GM12878 (cell line): ENCODE results near the gene KIRREL3. TPM values are rescaled to one million over a fixed set of nuclear protein-coding genes. Genes with fewer than 3 reads are reported as not detected.

Experiments used
- ATAC-seq: fragments of 200-7000 bp; cut with Tn5 transposase; 3 replicates; pipeline ENCODE4 v1.9.1; 2020; ENCODE audit warnings: mild to moderate bottlenecking, moderate library complexity
- BruUV-seq: library from RNA; stranded (reverse); fragments of 400-500 nt; replicated peaks from 2 replicates; lab custom pipeline; 2021; lab: Mats Ljungman, UMichigan
- CTCF ChIA-PET: fragments of 300-600 bp; sonication (Branson Sonifier 250); formaldehyde crosslinking; extraction: SDS; loops from one replicate; lab custom pipeline; 2021; ENCODE audit warnings: inconsistent platforms; lab: Yijun Ruan, JAX
- POLR2A ChIA-PET: fragments of 350-600 bp; formaldehyde crosslinking; extraction: SDS; loops from one replicate; lab custom pipeline; 2021; ENCODE audit warnings: inconsistent platforms; lab: Charles Lee
- RAD21 ChIA-PET: fragments of 300-600 bp; sonication (Branson Sonifier 250); formaldehyde crosslinking; loops from one replicate; lab custom pipeline; 2023; ENCODE audit warnings: antibody characterized with exemption; ENCODE audit not compliant: unreplicated experiment; lab: Charles Lee
- SMC1A ChIA-PET: fragments of 300-600 bp; sonication (Branson Sonifier 250); formaldehyde crosslinking; loops from one replicate; lab custom pipeline; 2023; ENCODE audit not compliant: unreplicated experiment, uncharacterized antibody; lab: Charles Lee
- DNase-seq: peaks from one replicate; pipeline ENCODE4 v3.0.0-alpha.2; 2011; ENCODE audit warnings: low read depth, low spot score
- FAIRE-seq: peaks from 3 replicates; lab custom pipeline; 2011; peaks lifted over from hg19 to GRCh38; lab: Jason Lieb, UNC
- H2AFZ ChIP-seq: 2 replicates; pipeline ENCODE4 v1.6.0; 2011; ENCODE audit warnings: low read depth, low read length, control low read depth; ENCODE audit not compliant: control insufficient read depth
- H3K27ac ChIP-seq: 2 replicates; pipeline ENCODE4 v1.5.1; 2011; ENCODE audit warnings: control low read depth; ENCODE audit not compliant: control insufficient read depth, insufficient read depth
- H3K27me3 ChIP-seq, 2 experiments: replicated peaks in 1 of 2; 2 replicates each; pipeline versions ENCODE4 v1.6.0 to v1.6.1; 2011; ENCODE audit warnings: low read length in 1 of 2; ENCODE audit not compliant: control insufficient read depth in 2 of 2, insufficient read depth in 2 of 2
- H3K36me3 ChIP-seq, 2 experiments: 2 replicates each; pipeline ENCODE4 v1.5.1; 2011; ENCODE audit warnings: low read length in 1 of 2; ENCODE audit not compliant: control insufficient read depth in 2 of 2, insufficient read depth in 2 of 2
- H3K4me1 ChIP-seq: 2 replicates; pipeline ENCODE4 v1.6.1; 2011; ENCODE audit warnings: mild to moderate bottlenecking, low read length, moderate library complexity, mixed read lengths; ENCODE audit not compliant: control insufficient read depth, insufficient read depth
- H3K4me2 ChIP-seq: 2 replicates; pipeline ENCODE4 v1.6.0; 2011; ENCODE audit warnings: control low read depth; ENCODE audit not compliant: control insufficient read depth, insufficient read depth
- H3K4me3 ChIP-seq: fragments of 200-600 bp; sonication (generic); 2 replicates; pipeline ENCODE4 v1.5.1; 2016
- H3K79me2 ChIP-seq: 2 replicates; pipeline ENCODE4 v1.6.0; 2011; ENCODE audit warnings: low read length; ENCODE audit not compliant: control insufficient read depth, insufficient read depth
- H3K9ac ChIP-seq: 2 replicates; pipeline ENCODE4 v1.8.0; 2011; ENCODE audit warnings: low read length, control low read depth, mixed read lengths; ENCODE audit not compliant: control insufficient read depth, insufficient read depth
- H3K9me3 ChIP-seq: replicated peaks from 3 replicates; pipeline ENCODE4 v1.5.1; 2011; ENCODE audit warnings: mild to moderate bottlenecking, low read length; ENCODE audit not compliant: control insufficient read depth, insufficient read depth
- H4K20me1 ChIP-seq: 2 replicates; pipeline ENCODE4 v1.6.0; 2011; ENCODE audit not compliant: control insufficient read depth, insufficient read depth
- ASH2L ChIP-seq: fragments of 300-600, 200-600 bp; sonication (generic); IDR thresholded peaks from 2 replicates; pipeline ENCODE4 v1.6.1; 2017; ENCODE audit warnings: low read depth, mild to moderate bottlenecking, borderline replicate concordance
- ATF7 ChIP-seq: fragments of 450-650 bp; IDR thresholded peaks from 2 replicates; pipeline ENCODE4 v1.6.1; 2016; ENCODE audit warnings: low read depth, mild to moderate bottlenecking
- BACH1 ChIP-seq: fragments of 450-650 bp; IDR thresholded peaks from 2 replicates; pipeline ENCODE4 v1.6.1; 2017; ENCODE audit warnings: mild to moderate bottlenecking, borderline replicate concordance
- KLF5 ChIP-seq: fragments of 450-650 bp; IDR thresholded peaks from 2 replicates; pipeline ENCODE4 v1.6.1; 2014; ENCODE audit warnings: mild to moderate bottlenecking; ENCODE audit not compliant: partially characterized antibody
- MXI1 ChIP-seq: fragments of 150-350 bp; IDR thresholded peaks from 2 replicates; pipeline ENCODE4 v1.6.1; 2011; ENCODE audit warnings: low read depth, mild to moderate bottlenecking, inconsistent platforms, low read length, improper control_type of control experiment
- NR2F1 ChIP-seq: fragments of 450-650 bp; conservative IDR thresholded peaks from 2 replicates; pipeline ENCODE4 v1.6.1; 2017; ENCODE audit warnings: mild to moderate bottlenecking
- NRF1 ChIP-seq: conservative IDR thresholded peaks from 2 replicates; pipeline ENCODE4 v1.6.1; 2011; ENCODE audit warnings: mild to moderate bottlenecking, low read depth, low read length, improper control_type of control experiment
- SPI1 ChIP-seq: IDR thresholded peaks from 2 replicates; pipeline ENCODE4 v1.6.1; 2011; ENCODE audit warnings: low read depth, mild to moderate bottlenecking, low read length, moderate library complexity, borderline replicate concordance; ENCODE audit not compliant: insufficient read depth
- STAT1 ChIP-seq: fragments of 450-650 bp; conservative IDR thresholded peaks from 2 replicates; pipeline ENCODE4 v1.6.1; 2014; ENCODE audit warnings: antibody characterized with exemption, mild to moderate bottlenecking
- TBL1XR1 ChIP-seq: IDR thresholded peaks from 2 replicates; pipeline ENCODE4 v1.6.1; 2012; ENCODE audit warnings: low read depth, low read length, improper control_type of control experiment
- TCF7 ChIP-seq: IDR thresholded peaks from 2 replicates; pipeline ENCODE4 v1.6.1; 2014; ENCODE audit warnings: antibody characterized with exemption, borderline replicate concordance
- YBX1 ChIP-seq: fragments of 450-650 bp; IDR thresholded peaks from 2 replicates; pipeline ENCODE4 v1.6.1; 2016; ENCODE audit warnings: antibody characterized with exemption
- ZNF622 ChIP-seq: fragments of 450-650 bp; IDR thresholded peaks from 2 replicates; pipeline ENCODE4 v1.6.1; 2017; ENCODE audit warnings: mild to moderate bottlenecking, inconsistent platforms
- WGBS: methylation state at CpG from one replicate; pipeline ENCODE4 v1.1.6; 2016; ENCODE audit warnings: low lambda C conversion rate; ENCODE audit not compliant: insufficient replicate concordance, insufficient coverage; ENCODE audit errors: missing lambda C conversion rate; 5-methylcytosine and 5-hydroxymethylcytosine counted together
- in situ Hi-C: fragments of 300-500 bp; cut with MboI; formaldehyde crosslinking; loops from 9 replicates; pipeline ENCODE4 v1.14.3; 2018; ENCODE audit warnings: mixed read lengths
- intact Hi-C: fragments of 100-400 bp; cut with micrococcal nuclease; formaldehyde crosslinking; loops from one replicate; pipeline ENCODE4 v1.14.2; 2022; ENCODE audit not compliant: unreplicated experiment
- polyA plus RNA-seq, 11 experiments: library from polyadenylated mRNA; depleted of rRNA in 4 of 11; unstranded in 6 of 11; stranded (reverse) in 5 of 11; fragments of >200 nt; fragmentation: Nextera tagmentation in 4 of 11; fragmentation: Illumina TruSeq in 1 of 11; extraction: Ambion mirVana in 4 of 11; extraction: Trizol in 1 of 11; gene quantifications; 1 replicate in 1 of 11; 2 replicates in 10 of 11; pipeline versions ENCODE4 v1.2.1 to v1.2.3, GENCODE V29; 2011 to 2016; ENCODE audit warnings: inconsistent platforms in 2 of 11, missing spikeins in 2 of 11, low read depth in 1 of 11
- total RNA-seq, 4 experiments: library from RNA; depleted of rRNA in 3 of 4; stranded (reverse); fragments of >200 nt in 3 of 4; fragmentation: Illumina TruSeq in 1 of 4; extraction: Trizol in 1 of 4; gene quantifications; 2 replicates each; pipeline versions ENCODE4 v1.2.1 to v1.2.3, GENCODE V29; 2013 to 2021
- TF ChIP-seq, protein P1 (sequence below): IDR thresholded peaks from 2 replicates; pipeline ENCODE4 v1.6.1; 2011; ENCODE audit warnings: borderline replicate concordance, low read depth, mild to moderate bottlenecking, moderate library complexity, low read length; ENCODE audit not compliant: insufficient read depth, poor library complexity, severe bottlenecking
- TF ChIP-seq, protein P2 (sequence below): fragments of 450-650 bp; formaldehyde crosslinking; IDR thresholded peaks from 2 replicates; pipeline ENCODE4 v1.5.0; 2022; ENCODE audit warnings: mild to moderate bottlenecking, missing genetic modification characterization
- TF ChIP-seq, protein P3 (sequence below): IDR thresholded peaks from 2 replicates; pipeline ENCODE4 v1.6.1; 2012; ENCODE audit warnings: mild to moderate bottlenecking, low read depth, low read length

KIRREL3 gene
- total and polyA plus RNA-seq, 10 of the 15 experiments (the other 5 are each of a cell fraction or from before 2014, with no cell fraction given), result under 0.01 TPM; not detected in 9

DNA sequence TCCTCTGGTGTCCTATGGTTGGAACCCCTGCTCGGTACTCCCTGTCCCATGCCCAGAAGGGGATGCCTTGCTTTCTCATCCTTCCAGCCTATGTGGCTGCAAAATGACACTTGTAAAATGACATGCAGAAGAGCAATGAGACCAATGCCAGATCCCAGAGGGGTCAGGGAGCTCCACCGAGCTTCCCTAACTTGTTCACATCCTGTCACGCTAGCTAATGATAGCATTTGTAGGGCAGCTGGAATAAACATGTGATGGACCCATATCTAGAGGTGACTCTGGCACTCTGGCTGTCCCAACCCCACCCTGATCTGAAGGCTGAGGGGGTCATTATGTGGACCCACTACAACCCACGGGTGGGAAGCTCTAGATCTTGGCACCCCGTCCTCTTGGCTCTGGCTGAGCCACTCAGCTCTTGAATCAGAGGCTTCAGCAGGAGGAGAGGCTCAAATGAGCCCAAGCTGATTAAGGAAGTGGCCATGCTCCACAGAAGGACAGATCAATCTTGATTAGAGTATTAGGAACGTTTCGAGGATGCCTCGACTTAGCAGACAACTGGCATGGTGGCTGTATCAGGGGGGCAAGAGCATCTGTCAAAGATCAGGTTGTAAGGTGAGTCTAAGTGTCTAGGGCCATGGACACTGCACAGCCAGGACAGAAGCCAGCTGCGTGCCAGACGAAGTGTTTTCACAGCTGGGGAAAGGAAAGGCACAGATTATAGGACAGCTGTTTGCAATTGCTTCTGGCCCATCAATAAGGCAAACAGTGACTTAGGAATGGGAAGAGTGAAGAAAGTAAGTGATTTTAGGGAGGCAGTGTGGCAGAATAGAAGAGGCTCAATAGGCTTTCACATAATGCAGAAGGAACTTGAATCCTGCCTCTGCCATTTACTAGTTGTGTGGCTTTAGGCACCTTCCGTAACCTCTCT lies 182.8 kb downstream of the KIRREL3 start:
- Histone ChIP-seq H3K4me1 (no peaks in the 10 kb centered on the region), H3K36me3 (no peaks in the 10 kb centered on the region), H3K4me3 (no peak overlapping the region), H3K9me3 (no peaks in the 10 kb centered on the region), H3K79me2 (no peaks in the 10 kb centered on the region), H3K9ac (no peak overlapping the region), H4K20me1 (no peaks in the 10 kb centered on the region), H3K27me3 (peaks cover 1 to 3% of the 10 kb centered on the region in 2 experiments; a peak in 2 of 4 replicates), H2AFZ (no peak overlapping the region), H3K4me2 (no peak overlapping the region), H3K27ac (no peak overlapping the region)
- ChIA-PET RAD21 (no interaction called here), POLR2A (no interaction called here), SMC1A (no interaction called here), CTCF (no interaction called here)
- ATAC-seq (no peak), DNase-seq (no peak), FAIRE-seq (no peak)
- WGBS, result 8% methylated on average over 11 of the region's 11 CpGs
- intact Hi-C loops (no loop called here), in situ Hi-C loops (no loop called here)
- no TSS peak for BruUV-seq
- TF ChIP-seq NR2F1 (no peak), ASH2L (no peak), BACH1 (no peak), STAT1 (no peak), SPI1 (no peak), YBX1 (no peak), MXI1 (no peak), ZNF622 (no peak), KLF5 (no peak), TBL1XR1 (no peak), NRF1 (no peak), ATF7 (no peak), TCF7 (no peak)
- TF ChIP-seq, protein P1, sequence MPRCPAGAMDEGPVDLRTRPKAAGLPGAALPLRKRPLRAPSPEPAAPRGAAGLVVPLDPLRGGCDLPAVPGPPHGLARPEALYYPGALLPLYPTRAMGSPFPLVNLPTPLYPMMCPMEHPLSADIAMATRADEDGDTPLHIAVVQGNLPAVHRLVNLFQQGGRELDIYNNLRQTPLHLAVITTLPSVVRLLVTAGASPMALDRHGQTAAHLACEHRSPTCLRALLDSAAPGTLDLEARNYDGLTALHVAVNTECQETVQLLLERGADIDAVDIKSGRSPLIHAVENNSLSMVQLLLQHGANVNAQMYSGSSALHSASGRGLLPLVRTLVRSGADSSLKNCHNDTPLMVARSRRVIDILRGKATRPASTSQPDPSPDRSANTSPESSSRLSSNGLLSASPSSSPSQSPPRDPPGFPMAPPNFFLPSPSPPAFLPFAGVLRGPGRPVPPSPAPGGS, result no peak
- TF ChIP-seq, protein P2, sequence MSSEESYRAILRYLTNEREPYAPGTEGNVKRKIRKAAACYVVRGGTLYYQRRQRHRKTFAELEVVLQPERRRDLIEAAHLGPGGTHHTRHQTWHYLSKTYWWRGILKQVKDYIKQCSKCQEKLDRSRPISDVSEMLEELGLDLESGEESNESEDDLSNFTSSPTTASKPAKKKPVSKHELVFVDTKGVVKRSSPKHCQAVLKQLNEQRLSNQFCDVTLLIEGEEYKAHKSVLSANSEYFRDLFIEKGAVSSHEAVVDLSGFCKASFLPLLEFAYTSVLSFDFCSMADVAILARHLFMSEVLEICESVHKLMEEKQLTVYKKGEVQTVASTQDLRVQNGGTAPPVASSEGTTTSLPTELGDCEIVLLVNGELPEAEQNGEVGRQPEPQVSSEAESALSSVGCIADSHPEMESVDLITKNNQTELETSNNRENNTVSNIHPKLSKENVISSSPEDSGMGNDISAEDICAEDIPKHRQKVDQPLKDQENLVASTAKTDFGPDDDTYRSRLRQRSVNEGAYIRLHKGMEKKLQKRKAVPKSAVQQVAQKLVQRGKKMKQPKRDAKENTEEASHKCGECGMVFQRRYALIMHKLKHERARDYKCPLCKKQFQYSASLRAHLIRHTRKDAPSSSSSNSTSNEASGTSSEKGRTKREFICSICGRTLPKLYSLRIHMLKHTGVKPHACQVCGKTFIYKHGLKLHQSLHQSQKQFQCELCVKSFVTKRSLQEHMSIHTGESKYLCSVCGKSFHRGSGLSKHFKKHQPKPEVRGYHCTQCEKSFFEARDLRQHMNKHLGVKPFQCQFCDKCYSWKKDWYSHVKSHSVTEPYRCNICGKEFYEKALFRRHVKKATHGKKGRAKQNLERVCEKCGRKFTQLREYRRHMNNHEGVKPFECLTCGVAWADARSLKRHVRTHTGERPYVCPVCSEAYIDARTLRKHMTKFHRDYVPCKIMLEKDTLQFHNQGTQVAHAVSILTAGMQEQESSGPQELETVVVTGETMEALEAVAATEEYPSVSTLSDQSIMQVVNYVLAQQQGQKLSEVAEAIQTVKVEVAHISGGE (CRISPR knock-in tag), result no peak
- TF ChIP-seq, protein P3, sequence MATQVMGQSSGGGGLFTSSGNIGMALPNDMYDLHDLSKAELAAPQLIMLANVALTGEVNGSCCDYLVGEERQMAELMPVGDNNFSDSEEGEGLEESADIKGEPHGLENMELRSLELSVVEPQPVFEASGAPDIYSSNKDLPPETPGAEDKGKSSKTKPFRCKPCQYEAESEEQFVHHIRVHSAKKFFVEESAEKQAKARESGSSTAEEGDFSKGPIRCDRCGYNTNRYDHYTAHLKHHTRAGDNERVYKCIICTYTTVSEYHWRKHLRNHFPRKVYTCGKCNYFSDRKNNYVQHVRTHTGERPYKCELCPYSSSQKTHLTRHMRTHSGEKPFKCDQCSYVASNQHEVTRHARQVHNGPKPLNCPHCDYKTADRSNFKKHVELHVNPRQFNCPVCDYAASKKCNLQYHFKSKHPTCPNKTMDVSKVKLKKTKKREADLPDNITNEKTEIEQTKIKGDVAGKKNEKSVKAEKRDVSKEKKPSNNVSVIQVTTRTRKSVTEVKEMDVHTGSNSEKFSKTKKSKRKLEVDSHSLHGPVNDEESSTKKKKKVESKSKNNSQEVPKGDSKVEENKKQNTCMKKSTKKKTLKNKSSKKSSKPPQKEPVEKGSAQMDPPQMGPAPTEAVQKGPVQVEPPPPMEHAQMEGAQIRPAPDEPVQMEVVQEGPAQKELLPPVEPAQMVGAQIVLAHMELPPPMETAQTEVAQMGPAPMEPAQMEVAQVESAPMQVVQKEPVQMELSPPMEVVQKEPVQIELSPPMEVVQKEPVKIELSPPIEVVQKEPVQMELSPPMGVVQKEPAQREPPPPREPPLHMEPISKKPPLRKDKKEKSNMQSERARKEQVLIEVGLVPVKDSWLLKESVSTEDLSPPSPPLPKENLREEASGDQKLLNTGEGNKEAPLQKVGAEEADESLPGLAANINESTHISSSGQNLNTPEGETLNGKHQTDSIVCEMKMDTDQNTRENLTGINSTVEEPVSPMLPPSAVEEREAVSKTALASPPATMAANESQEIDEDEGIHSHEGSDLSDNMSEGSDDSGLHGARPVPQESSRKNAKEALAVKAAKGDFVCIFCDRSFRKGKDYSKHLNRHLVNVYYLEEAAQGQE, result no peak
